ENCODE data around the gene RAB40C. TPM values are rescaled to one million over a fixed set of nuclear protein-coding genes. Genes with fewer than 3 reads are reported as not detected.
A peak's percentile ranks its signal among the peaks of the same experiment; 100 is the strongest.

Gene RAB40C
- total and polyA plus RNA-seq, 9 of the 15 experiments (the other 6 are each of a cell fraction or from before 2014, with no cell fraction given) = 0.17 to 23.4 (median 8.7) TPM

DNA sequence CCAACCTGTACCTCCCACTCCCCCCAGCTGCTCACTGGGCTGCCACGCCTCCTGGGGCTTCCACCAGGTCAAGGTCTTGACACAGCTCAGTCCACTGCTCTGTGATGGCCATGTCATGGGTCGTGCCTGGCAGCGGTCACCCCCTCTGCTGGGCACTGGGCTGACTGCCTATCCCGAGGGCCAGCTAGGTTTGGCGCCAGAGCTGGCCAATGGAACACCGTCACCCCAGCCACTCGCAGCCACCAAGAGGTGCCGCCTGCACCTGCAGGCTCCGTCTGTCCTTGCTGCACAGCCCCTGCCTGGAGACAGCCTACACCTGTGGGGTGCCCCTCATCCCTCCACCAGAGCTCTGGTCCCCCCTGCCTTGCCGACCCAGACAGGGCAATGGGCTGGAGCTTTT lies 4.5 kb upstream of the RAB40C start (continued):
- TF ChIP-seq GABPB1 (CRISPR knock-in tag; IDR thresholded peaks at IDR 0.05) (no peak), DPF2 (IDR thresholded peaks at IDR 0.05) (no peak), POLR2A (conservative IDR thresholded peaks at IDR 0.05) (peak; percentile 8; the same call in 1 of the 2 replicates), CCAR2 (IDR thresholded peaks at IDR 0.05; ENCODE audit: low read depth, low read length) (no peak), PHTF2 (CRISPR knock-in tag; IDR thresholded peaks at IDR 0.05) (no peak), XRCC5 (IDR thresholded peaks at IDR 0.05; ENCODE audit: low read depth, low read length) (no peak)
- TF ChIP-seq, protein P1, sequence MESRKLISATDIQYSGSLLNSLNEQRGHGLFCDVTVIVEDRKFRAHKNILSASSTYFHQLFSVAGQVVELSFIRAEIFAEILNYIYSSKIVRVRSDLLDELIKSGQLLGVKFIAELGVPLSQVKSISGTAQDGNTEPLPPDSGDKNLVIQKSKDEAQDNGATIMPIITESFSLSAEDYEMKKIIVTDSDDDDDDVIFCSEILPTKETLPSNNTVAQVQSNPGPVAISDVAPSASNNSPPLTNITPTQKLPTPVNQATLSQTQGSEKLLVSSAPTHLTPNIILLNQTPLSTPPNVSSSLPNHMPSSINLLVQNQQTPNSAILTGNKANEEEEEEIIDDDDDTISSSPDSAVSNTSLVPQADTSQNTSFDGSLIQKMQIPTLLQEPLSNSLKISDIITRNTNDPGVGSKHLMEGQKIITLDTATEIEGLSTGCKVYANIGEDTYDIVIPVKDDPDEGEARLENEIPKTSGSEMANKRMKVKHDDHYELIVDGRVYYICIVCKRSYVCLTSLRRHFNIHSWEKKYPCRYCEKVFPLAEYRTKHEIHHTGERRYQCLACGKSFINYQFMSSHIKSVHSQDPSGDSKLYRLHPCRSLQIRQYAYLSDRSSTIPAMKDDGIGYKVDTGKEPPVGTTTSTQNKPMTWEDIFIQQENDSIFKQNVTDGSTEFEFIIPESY (CRISPR knock-in tag; IDR thresholded peaks at IDR 0.05) = peak; percentile 49; the same call in 1 of the 2 replicates

DNA sequence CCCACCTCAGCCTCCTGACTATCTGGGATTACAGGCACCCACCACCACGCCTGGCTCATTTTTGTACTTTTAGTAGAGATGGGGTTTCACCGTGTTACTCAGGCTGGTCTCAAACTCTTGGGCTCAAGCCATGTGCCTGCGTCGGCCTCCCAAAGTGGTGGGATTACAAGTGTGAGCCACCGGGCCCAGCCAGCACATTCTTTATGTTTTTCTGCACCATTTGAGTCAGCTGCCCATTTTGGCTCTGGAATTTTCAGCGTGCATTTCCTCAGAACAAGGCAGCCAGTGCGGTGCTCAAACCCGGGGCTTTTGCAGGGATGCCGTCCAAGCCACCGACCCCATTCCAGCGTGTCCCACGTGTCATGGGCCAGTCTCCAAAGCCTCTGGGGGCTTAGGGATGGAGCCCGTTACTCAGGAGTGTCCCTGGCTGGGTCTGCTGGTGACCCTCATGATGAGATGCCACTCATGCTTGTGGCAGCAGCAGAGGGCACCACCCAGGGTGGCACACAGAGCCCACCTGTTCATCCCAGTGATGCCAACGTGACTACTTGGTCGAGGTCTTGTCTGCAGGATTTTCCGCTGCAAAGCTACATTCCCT lies 3.7 kb upstream of the RAB40C start:
- CTCF ChIA-PET (ENCODE audit: low intra/inter-chr PET ratio) = no interaction called here
- TF ChIP-seq, protein P2, sequence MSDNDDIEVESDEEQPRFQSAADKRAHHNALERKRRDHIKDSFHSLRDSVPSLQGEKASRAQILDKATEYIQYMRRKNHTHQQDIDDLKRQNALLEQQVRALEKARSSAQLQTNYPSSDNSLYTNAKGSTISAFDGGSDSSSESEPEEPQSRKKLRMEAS (CRISPR knock-in tag; IDR thresholded peaks at IDR 0.05) = peak; percentile 17; the same call in 1 of the 2 replicates
- TF ChIP-seq RBFOX2 (IDR thresholded peaks at IDR 0.05; ENCODE audit: low read depth, low read length) (peak; percentile 17; the same call in 1 of the 2 replicates), ZNF263 (CRISPR knock-in tag; IDR thresholded peaks at IDR 0.05; ENCODE audit: borderline replicate concordance) (peak; percentile 32; the same call in 1 of the 2 replicates), MYNN (IDR thresholded peaks at IDR 0.05) (0 out of 2 replicates have a peak, but pooled peaks have one; percentile 41), MYNN (CRISPR knock-in tag; IDR thresholded peaks at IDR 0.05) (no peak), STAG1 (CRISPR knock-in tag; IDR thresholded peaks at IDR 0.05; ENCODE audit: borderline replicate concordance) (0 out of 2 replicates have a peak, but pooled peaks have one; percentile 6), POLR2G (IDR thresholded peaks at IDR 0.05; ENCODE audit: low read depth, low read length) (peak; percentile 57; the same call in 1 of the 2 replicates), HNRNPL (IDR thresholded peaks at IDR 0.05; ENCODE audit: low read depth, low read length) (0 out of 2 replicates have a peak, but pooled peaks have one; percentile 45), SNRNP70 (optimal IDR thresholded peaks at IDR 0.05; ENCODE audit: low read depth, low read length) (no peak), LARP7 (IDR thresholded peaks at IDR 0.05) (no peak)
- TF ChIP-seq, protein P3, sequence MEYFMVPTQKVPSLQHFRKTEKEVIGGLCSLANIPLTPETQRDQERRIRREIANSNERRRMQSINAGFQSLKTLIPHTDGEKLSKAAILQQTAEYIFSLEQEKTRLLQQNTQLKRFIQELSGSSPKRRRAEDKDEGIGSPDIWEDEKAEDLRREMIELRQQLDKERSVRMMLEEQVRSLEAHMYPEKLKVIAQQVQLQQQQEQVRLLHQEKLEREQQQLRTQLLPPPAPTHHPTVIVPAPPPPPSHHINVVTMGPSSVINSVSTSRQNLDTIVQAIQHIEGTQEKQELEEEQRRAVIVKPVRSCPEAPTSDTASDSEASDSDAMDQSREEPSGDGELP (CRISPR knock-in tag; IDR thresholded peaks at IDR 0.05; ENCODE audit: borderline replicate concordance) = peak; percentile 33; the same call in 1 of the 2 replicates
- TF ChIP-seq, protein P4, sequence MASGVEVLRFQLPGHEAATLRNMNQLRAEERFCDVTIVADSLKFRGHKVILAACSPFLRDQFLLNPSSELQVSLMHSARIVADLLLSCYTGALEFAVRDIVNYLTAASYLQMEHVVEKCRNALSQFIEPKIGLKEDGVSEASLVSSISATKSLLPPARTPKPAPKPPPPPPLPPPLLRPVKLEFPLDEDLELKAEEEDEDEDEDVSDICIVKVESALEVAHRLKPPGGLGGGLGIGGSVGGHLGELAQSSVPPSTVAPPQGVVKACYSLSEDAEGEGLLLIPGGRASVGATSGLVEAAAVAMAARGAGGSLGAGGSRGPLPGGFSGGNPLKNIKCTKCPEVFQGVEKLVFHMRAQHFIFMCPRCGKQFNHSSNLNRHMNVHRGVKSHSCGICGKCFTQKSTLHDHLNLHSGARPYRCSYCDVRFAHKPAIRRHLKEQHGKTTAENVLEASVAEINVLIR (CRISPR knock-in tag; IDR thresholded peaks at IDR 0.05) = no peak

More for the DNA sequence above, 3.7 kb upstream of the RAB40C start:
- Histone ChIP-seq H3K4me1 (replicated peaks in 1 of 2; ENCODE audit: control insufficient read depth in 2 of 2, insufficient read depth in 2 of 2, low read length in 2 of 2) (peaks cover 16 to 75% of the 10 kb centered on the region in 2 experiments; a peak in 4 of 5 replicates), H3K27me3 (ENCODE audit: control insufficient read depth in 2 of 2, insufficient read depth in 2 of 2, low read length in 2 of 2) (no peaks in the 10 kb centered on the region), H3K79me2 (ENCODE audit: control insufficient read depth, insufficient read depth, low read length) (peaks cover 33% of the 10 kb centered on the region), H3K9me3 (replicated peaks; ENCODE audit: control insufficient read depth, insufficient read depth, low read depth, low read length) (no peaks in the 10 kb centered on the region), H3K4me3 (no peak overlapping the region), H3K9ac (ENCODE audit: insufficient read depth in 1 of 2, low read depth in 2 of 2, low read length in 2 of 2) (no peak overlapping the region; a peak in 1 of 4 replicates), H3K9me1 (ENCODE audit: control insufficient read depth, insufficient read depth, low read length) (peaks cover 8% of the 10 kb centered on the region), H3K4me2 (ENCODE audit: insufficient read depth, low read length) (no peak overlapping the region), H3K27ac (ENCODE audit: extremely low read depth, low read depth, low read length) (no peak overlapping the region), H3K36me3 (ENCODE audit: control insufficient read depth, insufficient read depth, low read length) (peaks cover 7% of the 10 kb centered on the region; the same call in 1 of the 3 replicates), H4K20me1 (replicated peaks; ENCODE audit: control insufficient read depth, insufficient read depth, low read length) (peaks cover 16% of the 10 kb centered on the region), H2AFZ (ENCODE audit: low read depth, low read length) (no peak overlapping the region)
- 47% methylated on average over 16 of the region's 16 CpGs for WGBS (ENCODE audit: insufficient coverage, low coverage, missing lambda C conversion rate)
- POLR2A ChIA-PET = interaction anchor here (0.6 to 1.3 kb wide), 5 partner anchors 10 to 150 kb away, joined by 3 to 6 read pairs (median 3); no protein-coding TSS in a partner anchor
- BruUV-seq (replicated peaks) = no TSS peak
- intact Hi-C loops (cut with micrococcal nuclease) = no loop called here
- FAIRE-seq = no peak
- in situ Hi-C loops (cut with MboI) = no loop called here
- no peak for ATAC-seq
- no peak for DNase-seq (ENCODE audit: extremely low read depth in 1 of 4, low spot score in 3 of 4)
